AG04450 (cell line): Measurements from ENCODE around the gene LINGO4. TPM values are rescaled to one million over a fixed set of nuclear protein-coding genes. Genes with fewer than 3 reads are reported as not detected.
"Not testable (repeated sequence)": the region's sequence is repeated elsewhere in the genome, so short reads cannot be mapped to it uniquely, and the experiment has no call there.

Experiments used
- CTCF ChIA-PET: fragments of 300-600, 350-600 bp; formaldehyde crosslinking; extraction: SDS; loops from one replicate; lab custom pipeline; 2022; ENCODE audit warnings: antibody characterized with exemption, inconsistent platforms; lab: Charles Lee
- POLR2A ChIA-PET: fragments of 350-600 bp; formaldehyde crosslinking; extraction: SDS; loops from one replicate; lab custom pipeline; 2021; ENCODE audit warnings: antibody characterized with exemption, inconsistent platforms; lab: Yijun Ruan, JAX
- DNase-seq: peaks from one replicate; pipeline ENCODE4 v3.0.0-alpha.2; 2011; ENCODE audit warnings: low read depth, low spot score
- H3K27ac ChIP-seq: one replicate; pipeline ENCODE4 v1.5.1; 2012; ENCODE audit warnings: low read depth, low read length, control low read depth
- H3K27me3 ChIP-seq: one replicate; pipeline ENCODE4 v1.6.0; 2012; ENCODE audit warnings: low read length; ENCODE audit not compliant: control insufficient read depth, insufficient read depth
- H3K4me3 ChIP-seq: 2 replicates; pipeline ENCODE4 v1.5.1; 2011; ENCODE audit warnings: mild to moderate bottlenecking, low read depth, low read length, control low read depth
- H3K9me3 ChIP-seq: 2 replicates; pipeline ENCODE4 v1.5.1; 2012; ENCODE audit warnings: low read length; ENCODE audit not compliant: control insufficient read depth, insufficient read depth
- polyA plus RNA-seq: library from polyadenylated mRNA; depleted of rRNA; stranded (reverse); fragments of >200 nt; gene quantifications from 2 replicates; pipeline ENCODE4 v1.2.3, GENCODE V29; 2011
- TF ChIP-seq, protein P1 (sequence below): IDR thresholded peaks from 2 replicates; pipeline ENCODE4 v1.5.1; 2011; ENCODE audit warnings: low read depth, low read length, control low read depth, inconsistent platforms

Gene LINGO4
- polyA plus RNA-seq, 1 experiment = not detected

DNA sequence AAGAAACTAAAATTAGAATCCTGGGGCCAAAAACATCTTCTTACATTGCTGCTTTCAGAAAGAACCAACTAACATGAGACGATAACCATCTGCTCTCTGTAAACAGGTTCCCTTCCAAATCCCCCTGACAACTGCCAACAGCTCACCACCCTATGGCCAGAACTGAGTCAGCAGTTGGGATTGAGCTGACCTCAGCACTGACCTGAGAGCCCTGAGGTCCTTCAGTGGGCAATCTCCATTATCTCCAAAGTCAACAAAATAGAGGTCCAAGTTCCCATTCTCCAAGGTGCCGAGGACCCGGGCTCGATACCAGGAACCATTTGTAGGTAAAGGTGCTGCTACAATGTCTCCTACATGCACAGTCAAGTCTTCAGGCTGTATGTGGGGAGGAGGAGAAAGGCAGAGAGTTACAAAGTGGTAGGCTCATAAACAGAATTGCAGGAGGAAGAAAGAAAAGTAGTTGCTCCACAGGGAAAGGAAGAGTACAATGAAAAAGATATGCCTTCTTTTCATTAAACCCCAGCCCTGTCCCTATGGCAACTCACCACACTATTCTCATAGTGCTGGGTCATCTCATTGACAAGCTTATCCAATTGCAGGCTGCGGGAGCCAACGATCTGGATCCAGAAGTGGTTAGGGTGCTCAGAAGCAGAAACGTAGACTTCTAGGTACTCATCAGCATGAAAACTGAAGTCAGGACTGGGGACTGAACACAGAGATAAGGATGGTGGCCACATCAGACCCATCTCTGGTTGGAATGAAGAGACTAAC lies 29.1 kb downstream of the LINGO4 start:
- ChIA-PET POLR2A (no interaction called here), CTCF (no interaction called here)

DNA sequence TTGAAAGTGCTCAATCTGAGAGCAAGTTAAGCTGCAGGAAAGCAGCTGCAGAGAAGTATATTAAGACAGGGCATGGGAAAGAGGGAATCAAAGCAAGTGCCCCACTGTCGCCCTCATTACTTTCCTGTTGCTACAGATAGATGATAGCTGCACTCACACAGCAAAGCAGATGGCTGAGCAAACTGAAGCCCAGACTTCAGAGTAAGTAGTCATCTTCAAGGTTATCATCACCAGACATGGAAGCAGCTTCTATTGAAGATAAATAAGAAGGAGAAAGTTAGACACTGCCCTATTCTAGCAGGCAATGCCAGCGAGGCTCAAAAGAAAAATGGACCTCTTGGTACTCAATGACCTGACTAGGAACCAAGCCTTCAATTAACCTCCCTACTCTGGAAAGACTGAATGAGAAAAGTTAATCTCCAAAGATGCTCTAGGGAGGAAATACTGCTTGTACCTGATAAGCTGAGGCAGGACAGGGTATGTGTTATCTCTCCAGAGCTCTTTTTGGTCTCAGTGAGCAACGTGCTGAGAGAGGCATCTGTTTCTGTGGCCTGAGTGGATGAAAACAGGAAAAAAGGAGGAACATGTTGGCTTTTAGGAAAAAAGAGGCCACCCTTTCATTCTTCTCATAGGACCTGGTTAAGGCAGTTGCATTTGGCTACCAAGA lies 30.8 kb downstream of the LINGO4 start:
- CTCF ChIA-PET = interaction anchor here (1.0 kb wide), 1 partner anchor 40 kb away, joined by 3 read pairs; no protein-coding TSS in a partner anchor
- no peak overlapping the region for H3K4me3 ChIP-seq
- POLR2A ChIA-PET = no interaction called here

More for the DNA sequence above, 29.1 kb downstream of the LINGO4 start:
- TF ChIP-seq, protein P1, sequence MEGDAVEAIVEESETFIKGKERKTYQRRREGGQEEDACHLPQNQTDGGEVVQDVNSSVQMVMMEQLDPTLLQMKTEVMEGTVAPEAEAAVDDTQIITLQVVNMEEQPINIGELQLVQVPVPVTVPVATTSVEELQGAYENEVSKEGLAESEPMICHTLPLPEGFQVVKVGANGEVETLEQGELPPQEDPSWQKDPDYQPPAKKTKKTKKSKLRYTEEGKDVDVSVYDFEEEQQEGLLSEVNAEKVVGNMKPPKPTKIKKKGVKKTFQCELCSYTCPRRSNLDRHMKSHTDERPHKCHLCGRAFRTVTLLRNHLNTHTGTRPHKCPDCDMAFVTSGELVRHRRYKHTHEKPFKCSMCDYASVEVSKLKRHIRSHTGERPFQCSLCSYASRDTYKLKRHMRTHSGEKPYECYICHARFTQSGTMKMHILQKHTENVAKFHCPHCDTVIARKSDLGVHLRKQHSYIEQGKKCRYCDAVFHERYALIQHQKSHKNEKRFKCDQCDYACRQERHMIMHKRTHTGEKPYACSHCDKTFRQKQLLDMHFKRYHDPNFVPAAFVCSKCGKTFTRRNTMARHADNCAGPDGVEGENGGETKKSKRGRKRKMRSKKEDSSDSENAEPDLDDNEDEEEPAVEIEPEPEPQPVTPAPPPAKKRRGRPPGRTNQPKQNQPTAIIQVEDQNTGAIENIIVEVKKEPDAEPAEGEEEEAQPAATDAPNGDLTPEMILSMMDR = no peak
- H3K27me3 ChIP-seq = peaks cover 3% of the 10 kb centered on the region
- H3K27ac ChIP-seq = no peak overlapping the region
- no peak overlapping the region for H3K4me3 ChIP-seq
- DNase-seq = no peak
- H3K9me3 ChIP-seq = no peaks in the 10 kb centered on the region

DNA sequence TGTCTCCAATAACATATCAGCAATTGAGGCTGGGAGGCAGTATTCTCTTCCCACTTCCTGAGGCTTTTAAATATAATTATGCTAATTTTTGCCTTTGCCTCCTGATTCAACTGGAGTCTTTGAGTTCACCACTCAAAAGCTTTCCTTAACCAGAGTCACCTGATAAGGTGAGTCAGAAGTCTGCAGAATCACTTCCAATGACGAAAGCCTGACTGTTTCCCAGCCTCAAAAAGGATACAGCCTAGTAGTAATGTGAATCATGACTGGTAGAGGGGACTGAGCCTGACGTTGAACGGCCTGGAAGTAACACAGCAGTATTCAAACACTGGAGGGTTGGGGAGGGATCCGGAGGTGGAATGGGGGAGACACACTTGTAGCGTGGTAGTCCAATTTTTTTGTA lies 31.5 kb downstream of the LINGO4 start:
- TF ChIP-seq, protein P1 = no peak
- ChIA-PET CTCF (no interaction called here), POLR2A (no interaction called here)
- DNase-seq = no peak
- Histone ChIP-seq H3K27ac (no peak overlapping the region), H3K9me3 (no peaks in the 10 kb centered on the region), H3K4me3 (no peak overlapping the region), H3K27me3 (peaks cover 6% of the 10 kb centered on the region)

More for the DNA sequence above, 30.8 kb downstream of the LINGO4 start:
- H3K27ac ChIP-seq = no peak overlapping the region
- no peaks in the 10 kb centered on the region for H3K9me3 ChIP-seq
- DNase-seq = no peak
- TF ChIP-seq, protein P1 = no peak
- H3K27me3 ChIP-seq = peaks cover 6% of the 10 kb centered on the region

DNA sequence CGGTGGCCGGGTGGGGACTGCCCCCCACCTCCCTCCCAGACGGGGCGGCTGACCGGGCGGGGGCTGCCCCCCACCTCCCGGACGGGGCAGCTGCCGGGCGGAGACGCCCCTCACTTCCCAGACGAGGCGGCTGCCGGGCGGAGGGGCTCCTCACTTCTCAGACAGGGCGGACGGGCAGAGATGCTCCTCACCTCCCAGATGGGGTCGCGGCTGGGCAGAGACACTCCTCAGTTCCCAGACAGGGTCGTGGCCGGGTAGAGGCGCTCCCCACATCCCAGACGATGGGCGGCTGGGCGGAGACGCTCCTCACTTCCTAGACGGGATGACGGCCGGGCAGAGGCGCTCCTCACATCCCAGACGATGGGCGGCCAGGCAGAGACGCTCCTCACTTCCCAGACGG lies 35.9 kb downstream of the LINGO4 start:
- H3K27me3 ChIP-seq, DNase-seq, CTCF ChIA-PET, H3K9me3 ChIP-seq, H3K27ac ChIP-seq, POLR2A ChIA-PET, H3K4me3 ChIP-seq: not testable (repeated sequence)

DNA sequence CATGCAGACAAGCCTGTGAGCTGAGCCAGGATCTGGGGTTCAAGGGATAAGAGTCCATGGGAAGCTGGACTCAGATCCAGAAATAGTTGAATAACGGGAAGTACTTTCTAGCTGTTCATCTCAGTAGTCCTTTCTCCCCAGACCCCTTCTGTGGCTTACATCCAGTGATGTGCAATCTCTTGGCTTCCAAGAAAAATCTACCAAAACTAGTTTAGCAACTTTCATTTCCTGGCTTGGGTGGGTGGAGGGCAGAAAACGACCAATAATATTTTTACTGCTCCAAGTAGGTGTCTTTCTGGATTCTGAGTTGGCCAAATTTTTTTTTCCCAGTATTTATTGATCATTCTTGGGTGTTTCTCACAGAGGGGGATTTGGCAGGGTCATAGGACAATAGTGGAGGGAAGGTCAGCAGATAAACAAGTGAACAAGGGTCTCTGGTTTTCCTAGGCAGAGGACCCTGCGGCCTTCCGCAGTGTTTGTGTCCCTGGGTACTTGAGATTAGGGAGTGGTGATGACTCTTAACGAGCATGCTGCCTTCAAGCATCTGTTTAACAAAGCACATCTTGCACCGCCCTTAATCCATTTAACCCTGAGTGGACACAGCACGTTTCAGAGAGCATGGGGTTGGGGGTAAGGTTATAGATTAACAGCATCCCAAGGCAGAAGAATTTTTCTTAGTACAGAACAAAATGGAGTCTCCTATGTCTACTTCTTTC lies 36.7 kb downstream of the LINGO4 start:
- POLR2A ChIA-PET, DNase-seq, H3K27me3 ChIP-seq, H3K27ac ChIP-seq, H3K4me3 ChIP-seq, H3K9me3 ChIP-seq, CTCF ChIA-PET: not testable (repeated sequence)
